Measurements from ENCODE around the gene MZT2A. TPM values are rescaled to one million over a fixed set of nuclear protein-coding genes. Genes with fewer than 3 reads are reported as not detected.
"Not testable (repeated sequence)": the region's sequence is repeated elsewhere in the genome, so short reads cannot be mapped to it uniquely, and the experiment has no call there.

Gene MZT2A
- 48.0 and 61.9 TPM in 2 replicates for polyA plus RNA-seq (2012; rRNA removed)
- polyA plus RNA-seq (2012; cell fraction: cytosol; rRNA removed), result 58.0 and 60.3 TPM in 2 replicates
- 20.2 and 24.6 TPM in 2 replicates for polyA plus RNA-seq (2012; cell fraction: nucleus; rRNA removed)

- H2AFZ ChIP-seq (ENCODE audit: low read depth), result peak within 1 kb of the TSS; percentile 83
- CTCF ChIA-PET, result interaction anchor here (0.6 to 5.1 kb wide), 20 partner anchors 11 to 349 kb away, joined by 3 to 36 read pairs (median 4); partner anchors contain the start of gene CCDC74A
- H3F3A ChIP-seq (replicated peaks; ENCODE audit: insufficient read depth); H4K20me1 ChIP-seq (ENCODE audit: insufficient read depth); H3K9me3 ChIP-seq; H3K36me3 ChIP-seq (replicated peaks in 1 of 2; ENCODE audit: control insufficient read depth in 1 of 2, insufficient read depth in 2 of 2, low read length in 1 of 2); H3K9me2 ChIP-seq; H3K27me3 ChIP-seq (ENCODE audit: insufficient read depth): not testable (repeated sequence)
- H3K4me3 ChIP-seq (ENCODE audit: low read depth in 2 of 2, low read length in 1 of 2), result peak within 1 kb of the TSS; percentile 83 to 91
- H3K9ac ChIP-seq, result peak within 1 kb of the TSS; percentile 93
- peaks cover 56% of the 10 kb centered on the region for H3K79me2 ChIP-seq (ENCODE audit: insufficient read depth)
- peak within 1 kb of the TSS; percentile 82 for H3K4me2 ChIP-seq
- H3K27ac ChIP-seq (ENCODE audit: low read depth in 2 of 2, low read length in 1 of 2), result peak within 1 kb of the TSS; percentile 74 to 91
- peaks cover 6 to 15% of the 10 kb centered on the region in 2 experiments; a peak in 2 of 4 replicates for H3K4me1 ChIP-seq (ENCODE audit: control insufficient read depth in 1 of 2, insufficient read depth in 2 of 2, low read depth in 1 of 2, low read length in 1 of 2)
- POLR2A ChIA-PET, result interaction anchor here (0.6 kb wide), 1 partner anchor 45 kb away, joined by 3 read pairs; no protein-coding TSS in a partner anchor
- 0% methylated on average over 6 of the region's 53 CpGs for WGBS (ENCODE audit: low lambda C conversion rate)
- DNase-seq, result peak; percentile 75
These were observed at the start of gene MZT2A for GRCh38 chr2:131492015-131492417. TSS of gene MZT2A (minus strand) at chr2:131492397. CDS start at chr2:131492376, 21 bp downstream.

- H3K4me1 ChIP-seq (ENCODE audit: control insufficient read depth in 1 of 2, insufficient read depth in 2 of 2, low read depth in 1 of 2, low read length in 1 of 2), result peaks cover 0 to 20% of the 10 kb centered on the region in 2 experiments; a peak in 1 of 4 replicates
- H3K79me2 ChIP-seq (ENCODE audit: insufficient read depth); CTCF ChIA-PET; H3K27ac ChIP-seq (ENCODE audit: low read depth in 2 of 2, low read length in 1 of 2); H2AFZ ChIP-seq (ENCODE audit: low read depth); DNase-seq; H4K20me1 ChIP-seq (ENCODE audit: insufficient read depth); H3F3A ChIP-seq (replicated peaks; ENCODE audit: insufficient read depth); POLR2A ChIA-PET; H3K4me3 ChIP-seq (ENCODE audit: low read depth in 2 of 2, low read length in 1 of 2); H3K36me3 ChIP-seq (replicated peaks in 1 of 2; ENCODE audit: control insufficient read depth in 1 of 2, insufficient read depth in 2 of 2, low read length in 1 of 2); H3K9me3 ChIP-seq; H3K27me3 ChIP-seq (ENCODE audit: insufficient read depth); H3K9ac ChIP-seq; H3K9me2 ChIP-seq; H3K4me2 ChIP-seq: not testable (repeated sequence)
- WGBS (ENCODE audit: low lambda C conversion rate), result 85% methylated on average over 13 of the region's 13 CpGs
These were observed 46.7 kb upstream of the MZT2A start for GRCh38 chr2:131538856-131539255.

GRCh38 chr2:131536841-131537240, 44.6 kb upstream of the MZT2A start:
- 81% methylated on average over 5 of the region's 14 CpGs for WGBS (ENCODE audit: low lambda C conversion rate)
- POLR2A ChIA-PET, result not testable (repeated sequence)

GRCh38 chr2:131535951-131536826, 44.0 kb upstream of the MZT2A start:
- WGBS (ENCODE audit: low lambda C conversion rate), result 75% methylated on average over 8 of the region's 21 CpGs

More at GRCh38 chr2:131536841-131537240, 44.6 kb upstream of the MZT2A start:
- DNase-seq; H3K9me2 ChIP-seq; H3K9me3 ChIP-seq; H3K4me2 ChIP-seq; H3K9ac ChIP-seq; CTCF ChIA-PET; H3F3A ChIP-seq (replicated peaks; ENCODE audit: insufficient read depth); H3K27ac ChIP-seq (ENCODE audit: low read depth in 2 of 2, low read length in 1 of 2); H2AFZ ChIP-seq (ENCODE audit: low read depth); H3K4me3 ChIP-seq (ENCODE audit: low read depth in 2 of 2, low read length in 1 of 2); H3K36me3 ChIP-seq (replicated peaks in 1 of 2; ENCODE audit: control insufficient read depth in 1 of 2, insufficient read depth in 2 of 2, low read length in 1 of 2); H4K20me1 ChIP-seq (ENCODE audit: insufficient read depth); H3K27me3 ChIP-seq (ENCODE audit: insufficient read depth); H3K79me2 ChIP-seq (ENCODE audit: insufficient read depth): not testable (repeated sequence)
- peaks cover 0 to 33% of the 10 kb centered on the region in 2 experiments; a peak in 1 of 4 replicates for H3K4me1 ChIP-seq (ENCODE audit: control insufficient read depth in 1 of 2, insufficient read depth in 2 of 2, low read depth in 1 of 2, low read length in 1 of 2)

More at GRCh38 chr2:131535951-131536826, 44.0 kb upstream of the MZT2A start:
- H3K9me3 ChIP-seq; H3K4me3 ChIP-seq (ENCODE audit: low read depth in 2 of 2, low read length in 1 of 2); POLR2A ChIA-PET; H3K27ac ChIP-seq (ENCODE audit: low read depth in 2 of 2, low read length in 1 of 2); H3K9ac ChIP-seq; H4K20me1 ChIP-seq (ENCODE audit: insufficient read depth); H3F3A ChIP-seq (replicated peaks; ENCODE audit: insufficient read depth); H3K27me3 ChIP-seq (ENCODE audit: insufficient read depth); DNase-seq; H3K36me3 ChIP-seq (replicated peaks in 1 of 2; ENCODE audit: control insufficient read depth in 1 of 2, insufficient read depth in 2 of 2, low read length in 1 of 2); H3K4me2 ChIP-seq; H2AFZ ChIP-seq (ENCODE audit: low read depth); H3K9me2 ChIP-seq; H3K79me2 ChIP-seq (ENCODE audit: insufficient read depth): not testable (repeated sequence)
- CTCF ChIA-PET, result interaction anchor here (0.9 kb wide), 1 partner anchor 44 kb away, joined by 4 read pairs; the partner anchor contains the start of gene MZT2A
- H3K4me1 ChIP-seq (ENCODE audit: control insufficient read depth in 1 of 2, insufficient read depth in 2 of 2, low read depth in 1 of 2, low read length in 1 of 2), result peaks cover 0 to 34% of the 10 kb centered on the region in 2 experiments; a peak in 1 of 4 replicates

Measured in SK-N-SH (cell line).